ENCODE measurements around the gene BATF.

BATF gene

DNA sequence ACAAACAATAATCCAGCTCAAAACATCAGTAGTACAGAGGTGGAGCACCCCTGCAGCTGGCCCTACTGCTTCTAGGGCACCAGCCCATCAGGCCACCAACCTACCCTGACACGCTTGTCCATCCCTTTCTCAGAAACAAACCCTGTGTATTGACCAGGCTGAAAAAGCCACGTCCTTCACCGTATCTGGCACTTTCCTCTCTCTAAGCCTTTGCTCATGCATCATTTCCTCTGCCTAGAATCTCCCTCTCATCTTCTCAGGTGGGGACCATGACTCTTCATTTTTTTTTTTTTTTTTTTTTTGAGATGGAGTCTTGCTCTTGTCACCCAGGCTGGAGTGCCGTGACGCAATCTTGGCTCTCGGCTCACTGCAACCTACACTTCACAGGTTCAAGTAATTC, 30.9 kb downstream of the BATF start:
- TF ChIP-seq, protein P1, sequence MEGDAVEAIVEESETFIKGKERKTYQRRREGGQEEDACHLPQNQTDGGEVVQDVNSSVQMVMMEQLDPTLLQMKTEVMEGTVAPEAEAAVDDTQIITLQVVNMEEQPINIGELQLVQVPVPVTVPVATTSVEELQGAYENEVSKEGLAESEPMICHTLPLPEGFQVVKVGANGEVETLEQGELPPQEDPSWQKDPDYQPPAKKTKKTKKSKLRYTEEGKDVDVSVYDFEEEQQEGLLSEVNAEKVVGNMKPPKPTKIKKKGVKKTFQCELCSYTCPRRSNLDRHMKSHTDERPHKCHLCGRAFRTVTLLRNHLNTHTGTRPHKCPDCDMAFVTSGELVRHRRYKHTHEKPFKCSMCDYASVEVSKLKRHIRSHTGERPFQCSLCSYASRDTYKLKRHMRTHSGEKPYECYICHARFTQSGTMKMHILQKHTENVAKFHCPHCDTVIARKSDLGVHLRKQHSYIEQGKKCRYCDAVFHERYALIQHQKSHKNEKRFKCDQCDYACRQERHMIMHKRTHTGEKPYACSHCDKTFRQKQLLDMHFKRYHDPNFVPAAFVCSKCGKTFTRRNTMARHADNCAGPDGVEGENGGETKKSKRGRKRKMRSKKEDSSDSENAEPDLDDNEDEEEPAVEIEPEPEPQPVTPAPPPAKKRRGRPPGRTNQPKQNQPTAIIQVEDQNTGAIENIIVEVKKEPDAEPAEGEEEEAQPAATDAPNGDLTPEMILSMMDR (IDR thresholded peaks at IDR 0.05; ENCODE audit: extremely low read depth, insufficient read depth, missing control alignments): no peak
- no peak for DNase-seq (ENCODE audit: low spot score)
- in situ Hi-C loops (cut with MboI; ENCODE audit: low pct_unique_long_range_greater_than_20kb, low sequenced_read_pairs, unreplicated experiment): no loop called here

DNA sequence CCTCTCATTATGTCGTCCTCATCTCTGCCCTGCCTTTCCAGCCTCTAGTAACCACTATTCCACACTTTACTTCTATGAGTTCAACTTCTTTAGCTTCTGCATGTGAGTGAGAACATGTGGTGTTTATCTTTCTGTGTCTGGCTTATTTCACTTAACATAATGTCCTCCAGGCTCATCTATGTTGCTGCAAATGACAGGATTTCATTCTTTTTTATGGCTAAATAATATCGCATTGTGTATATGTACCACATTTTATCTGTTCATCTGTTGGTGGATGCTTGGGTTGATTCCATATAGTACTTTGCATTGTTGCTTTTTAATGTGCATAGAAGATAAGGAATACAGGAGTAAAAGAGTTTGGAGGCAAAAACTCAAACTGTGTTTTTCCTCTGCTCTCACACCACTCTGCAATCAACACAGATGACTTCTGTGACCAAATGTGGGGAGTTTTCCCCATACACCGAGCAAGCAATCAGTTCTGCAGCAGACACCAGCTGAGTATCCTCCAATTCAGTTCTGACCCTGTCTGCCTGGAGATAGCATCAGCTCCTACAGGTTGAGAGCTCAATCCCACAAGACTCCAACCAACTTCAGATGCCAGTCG, 31.6 kb downstream of the BATF start:
- TF ChIP-seq, protein P1 (IDR thresholded peaks at IDR 0.05; ENCODE audit: extremely low read depth, insufficient read depth, missing control alignments): no peak
- DNase-seq (ENCODE audit: low spot score): no peak
- in situ Hi-C loops (cut with MboI; ENCODE audit: low pct_unique_long_range_greater_than_20kb, low sequenced_read_pairs, unreplicated experiment): no loop called here

DNA sequence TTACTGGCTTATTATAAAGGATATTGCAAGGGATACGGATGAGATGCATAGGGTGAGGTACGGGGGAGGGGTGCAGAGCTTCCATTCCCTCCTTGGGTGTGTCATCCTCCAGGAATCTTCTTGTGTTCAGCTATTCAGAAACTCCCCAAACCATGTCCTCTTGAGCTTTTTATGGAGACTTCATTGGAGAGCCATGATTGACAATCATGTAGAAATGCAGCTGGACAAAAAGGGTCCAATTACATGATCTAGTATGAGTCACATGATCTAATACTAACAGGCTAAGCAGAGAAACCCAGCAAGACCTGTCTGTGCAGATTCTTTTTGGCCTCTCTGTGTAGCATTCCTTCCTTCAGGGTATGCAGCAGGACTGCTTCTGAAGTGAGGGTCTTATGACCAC, 32.2 kb downstream of the BATF start:
- TF ChIP-seq, protein P1 (IDR thresholded peaks at IDR 0.05; ENCODE audit: extremely low read depth, insufficient read depth, missing control alignments): no peak
- in situ Hi-C loops (cut with MboI; ENCODE audit: low pct_unique_long_range_greater_than_20kb, low sequenced_read_pairs, unreplicated experiment): no loop called here
- no peak for DNase-seq (ENCODE audit: low spot score)

DNA sequence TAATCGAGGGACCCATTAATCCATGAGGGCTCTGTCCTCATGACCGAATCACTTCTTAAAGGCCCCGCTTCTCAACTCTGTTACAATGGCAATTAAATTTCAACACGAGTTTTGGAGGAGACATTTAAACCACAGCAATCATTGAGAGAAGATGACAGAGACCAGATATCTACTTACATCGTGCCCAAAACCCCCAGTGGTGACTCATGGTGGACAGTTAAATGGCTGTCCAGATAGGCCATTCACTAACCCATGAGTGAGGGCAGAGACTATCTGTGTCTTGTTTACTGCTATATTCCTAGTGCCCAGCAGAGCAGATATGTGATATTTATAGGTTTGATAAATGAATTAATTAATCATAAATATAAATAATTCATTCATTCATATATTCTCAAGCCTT, 36.2 kb downstream of the BATF start:
- in situ Hi-C loops (cut with MboI; ENCODE audit: low pct_unique_long_range_greater_than_20kb, low sequenced_read_pairs, unreplicated experiment): no loop called here
- no peak for DNase-seq (ENCODE audit: low spot score)
- TF ChIP-seq, protein P1 (IDR thresholded peaks at IDR 0.05; ENCODE audit: extremely low read depth, insufficient read depth, missing control alignments): no peak

DNA sequence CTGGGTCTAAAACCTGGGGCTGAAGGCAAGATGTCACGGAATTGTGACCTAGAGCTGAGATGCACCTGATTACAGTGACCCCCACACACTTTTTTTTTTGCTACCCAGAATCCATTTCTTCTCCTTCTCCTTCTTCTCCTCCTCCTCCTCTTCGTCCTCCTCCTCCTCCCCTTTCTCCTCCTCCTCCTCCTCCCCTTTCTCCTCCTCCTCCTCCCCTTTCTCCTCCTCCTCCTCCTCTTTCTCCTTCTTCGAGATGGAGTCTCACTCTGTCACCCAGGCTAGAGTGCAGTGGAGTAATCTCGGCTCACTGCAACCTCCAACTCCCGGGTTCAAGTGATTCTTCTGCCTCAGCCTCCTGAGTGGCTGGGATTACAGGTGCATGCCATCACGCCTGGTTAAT, 36.8 kb downstream of the BATF start:
- in situ Hi-C loops (cut with MboI; ENCODE audit: low pct_unique_long_range_greater_than_20kb, low sequenced_read_pairs, unreplicated experiment): no loop called here
- no peak for DNase-seq (ENCODE audit: low spot score)

DNA sequence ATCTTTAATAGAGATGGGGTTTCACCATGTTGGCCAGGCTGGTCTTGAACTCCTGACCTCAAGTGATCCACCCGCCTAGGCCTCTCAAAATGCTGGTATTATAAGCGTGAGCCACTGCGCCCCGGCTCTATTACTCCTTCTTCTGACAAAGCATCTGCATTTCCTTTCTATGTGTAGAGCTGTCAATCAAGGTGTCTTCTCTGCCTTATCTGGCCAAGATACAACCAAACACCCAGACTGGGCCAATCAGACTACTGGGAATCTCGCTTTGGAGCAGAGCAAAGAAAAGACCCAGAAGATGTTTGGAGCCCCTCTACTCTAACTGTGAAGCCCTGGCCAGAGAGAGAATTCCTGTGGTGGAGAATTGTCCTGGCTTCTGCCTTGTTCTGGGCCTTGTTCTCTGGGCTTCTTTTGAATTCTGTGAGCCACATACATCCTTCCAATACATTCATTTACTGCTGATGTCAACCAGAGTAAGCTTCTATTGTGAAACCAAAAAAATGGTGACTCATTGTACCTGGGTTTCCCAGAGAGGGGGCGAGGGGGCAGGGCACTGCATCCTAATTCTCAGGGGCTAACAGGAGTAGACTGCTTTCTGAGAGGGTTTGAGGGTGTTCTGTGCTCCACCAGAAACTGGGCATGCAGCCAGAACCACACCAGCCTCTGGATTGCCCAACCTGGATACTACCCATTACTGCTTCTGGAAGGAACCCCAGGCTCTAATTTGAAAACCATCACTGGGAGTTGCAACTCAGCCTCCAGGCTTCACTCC, 37.4 kb downstream of the BATF start:
- in situ Hi-C loops (cut with MboI; ENCODE audit: low pct_unique_long_range_greater_than_20kb, low sequenced_read_pairs, unreplicated experiment): loop anchor here (5.0 kb wide), 1 partner anchor 252 kb away; no protein-coding TSS in a partner anchor
- no peak for DNase-seq (ENCODE audit: low spot score)

More for the DNA sequence above, 36.8 kb downstream of the BATF start:
- TF ChIP-seq, protein P1 (IDR thresholded peaks at IDR 0.05; ENCODE audit: extremely low read depth, insufficient read depth, missing control alignments): no peak

More for the DNA sequence above, 37.4 kb downstream of the BATF start:
- TF ChIP-seq, protein P1 (IDR thresholded peaks at IDR 0.05; ENCODE audit: extremely low read depth, insufficient read depth, missing control alignments): no peak

Data from GM13977 (cell line).